Measurements from ENCODE around the gene KCNQ4.

KCNQ4 gene

DNA sequence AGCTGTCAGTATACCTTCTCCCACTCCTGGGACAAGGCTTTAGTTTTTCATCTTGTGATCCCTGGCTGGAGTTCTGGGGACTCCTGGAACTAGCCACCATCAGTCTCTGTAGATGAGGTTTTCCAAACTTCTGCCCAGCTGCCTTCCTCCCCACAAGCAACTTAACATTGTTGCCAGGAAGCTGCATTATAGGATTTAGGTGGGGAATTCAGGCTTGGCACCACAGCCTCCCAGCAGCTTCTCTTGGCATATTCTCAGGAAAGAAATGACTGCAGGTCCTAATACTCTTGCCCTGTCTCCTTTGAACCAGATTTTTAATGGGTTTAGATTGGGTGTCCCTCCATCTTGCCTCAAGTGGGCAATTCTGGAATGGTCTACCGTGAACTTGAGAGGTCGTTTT is 18.6 kb upstream of the KCNQ4 start:
- Histone ChIP-seq H3K4me1 (ENCODE audit: insufficient read depth, insufficient read length) (peaks cover 3% of the 10 kb centered on the region), H3K9ac (ENCODE audit: insufficient read length, low read depth) (no peak overlapping the region), H3K4me3 (ENCODE audit: insufficient read length, low read depth) (no peak overlapping the region), H3K27me3 (ENCODE audit: insufficient read depth, insufficient read length) (no peaks in the 10 kb centered on the region), H3K9me3 (ENCODE audit: insufficient read depth, low read length) (no peaks in the 10 kb centered on the region), H3K36me3 (ENCODE audit: insufficient read depth, insufficient read length, low read length) (peaks cover 86% of the 10 kb centered on the region)
- no peak for DNase-seq (ENCODE audit: low read depth, low spot score)
- TF ChIP-seq ZNF274 (IDR thresholded peaks at IDR 0.05; ENCODE audit: low read depth, low read length) (no peak), YY1 (IDR thresholded peaks at IDR 0.05; ENCODE audit: insufficient read depth, insufficient read length) (no peak), SUZ12 (IDR thresholded peaks at IDR 0.05; ENCODE audit: extremely low read depth, insufficient read depth, insufficient read length) (no peak)

DNA sequence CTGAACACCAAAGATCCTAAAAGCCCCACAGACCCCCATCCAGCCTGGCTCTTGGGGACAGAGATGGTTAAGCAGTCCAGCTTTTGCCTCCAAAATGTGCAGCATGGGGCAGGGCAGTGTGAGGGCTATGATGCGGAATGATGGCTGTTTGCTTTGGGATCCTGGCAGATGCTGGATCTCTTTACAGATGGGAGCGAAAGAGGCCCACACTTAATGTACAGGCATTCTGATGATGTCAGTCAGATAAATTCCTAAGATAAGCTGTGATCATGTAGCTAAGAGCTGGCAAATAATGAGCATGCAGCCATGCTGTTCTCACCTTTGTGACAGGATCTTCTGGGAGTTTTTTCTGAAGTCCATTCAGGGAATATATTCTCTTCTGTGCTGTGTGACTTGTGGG is 17.6 kb upstream of the KCNQ4 start:
- Histone ChIP-seq H3K36me3 (ENCODE audit: insufficient read depth, insufficient read length, low read length) (peaks cover 89% of the 10 kb centered on the region), H3K4me1 (ENCODE audit: insufficient read depth, insufficient read length) (peaks cover 7% of the 10 kb centered on the region), H3K4me3 (ENCODE audit: insufficient read length, low read depth) (no peak overlapping the region), H3K9me3 (ENCODE audit: insufficient read depth, low read length) (no peaks in the 10 kb centered on the region), H3K27me3 (ENCODE audit: insufficient read depth, insufficient read length) (no peaks in the 10 kb centered on the region), H3K9ac (ENCODE audit: insufficient read length, low read depth) (no peak overlapping the region)
- TF ChIP-seq SUZ12 (IDR thresholded peaks at IDR 0.05; ENCODE audit: extremely low read depth, insufficient read depth, insufficient read length), result no peak
- TF ChIP-seq YY1 (IDR thresholded peaks at IDR 0.05; ENCODE audit: insufficient read depth, insufficient read length), result no peak
- no peak for TF ChIP-seq ZNF274 (IDR thresholded peaks at IDR 0.05; ENCODE audit: low read depth, low read length)
- no peak for DNase-seq (ENCODE audit: low read depth, low spot score)

DNA sequence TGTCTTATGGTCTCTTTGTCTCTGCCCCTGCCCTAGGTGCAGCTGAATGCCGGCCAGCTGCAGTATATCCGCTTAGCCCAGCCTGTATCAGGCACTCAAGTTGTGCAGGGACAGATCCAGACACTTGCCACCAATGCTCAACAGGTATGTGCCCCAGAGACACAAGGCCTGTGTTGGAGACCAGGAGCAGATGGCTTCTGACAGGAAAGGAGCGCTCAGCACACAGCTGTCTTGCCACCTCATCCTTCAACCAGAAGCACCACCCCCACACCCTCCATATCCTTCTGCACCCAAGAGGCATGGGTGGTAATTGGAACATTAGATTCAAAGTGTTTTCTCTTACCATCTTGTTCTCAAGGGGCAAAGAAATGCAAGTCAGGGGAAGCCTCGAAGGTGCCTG is 17.0 kb upstream of the KCNQ4 start:
- Histone ChIP-seq H3K4me1 (ENCODE audit: insufficient read depth, insufficient read length) (peaks cover 7% of the 10 kb centered on the region), H3K9ac (ENCODE audit: insufficient read length, low read depth) (no peak overlapping the region), H3K27me3 (ENCODE audit: insufficient read depth, insufficient read length) (no peaks in the 10 kb centered on the region), H3K9me3 (ENCODE audit: insufficient read depth, low read length) (no peaks in the 10 kb centered on the region), H3K36me3 (ENCODE audit: insufficient read depth, insufficient read length, low read length) (peaks cover 89% of the 10 kb centered on the region), H3K4me3 (ENCODE audit: insufficient read length, low read depth) (no peak overlapping the region)
- no peak for DNase-seq (ENCODE audit: low read depth, low spot score)
- no peak for TF ChIP-seq SUZ12 (IDR thresholded peaks at IDR 0.05; ENCODE audit: extremely low read depth, insufficient read depth, insufficient read length)
- TF ChIP-seq ZNF274 (IDR thresholded peaks at IDR 0.05; ENCODE audit: low read depth, low read length), result no peak
- TF ChIP-seq YY1 (IDR thresholded peaks at IDR 0.05; ENCODE audit: insufficient read depth, insufficient read length), result no peak

DNA sequence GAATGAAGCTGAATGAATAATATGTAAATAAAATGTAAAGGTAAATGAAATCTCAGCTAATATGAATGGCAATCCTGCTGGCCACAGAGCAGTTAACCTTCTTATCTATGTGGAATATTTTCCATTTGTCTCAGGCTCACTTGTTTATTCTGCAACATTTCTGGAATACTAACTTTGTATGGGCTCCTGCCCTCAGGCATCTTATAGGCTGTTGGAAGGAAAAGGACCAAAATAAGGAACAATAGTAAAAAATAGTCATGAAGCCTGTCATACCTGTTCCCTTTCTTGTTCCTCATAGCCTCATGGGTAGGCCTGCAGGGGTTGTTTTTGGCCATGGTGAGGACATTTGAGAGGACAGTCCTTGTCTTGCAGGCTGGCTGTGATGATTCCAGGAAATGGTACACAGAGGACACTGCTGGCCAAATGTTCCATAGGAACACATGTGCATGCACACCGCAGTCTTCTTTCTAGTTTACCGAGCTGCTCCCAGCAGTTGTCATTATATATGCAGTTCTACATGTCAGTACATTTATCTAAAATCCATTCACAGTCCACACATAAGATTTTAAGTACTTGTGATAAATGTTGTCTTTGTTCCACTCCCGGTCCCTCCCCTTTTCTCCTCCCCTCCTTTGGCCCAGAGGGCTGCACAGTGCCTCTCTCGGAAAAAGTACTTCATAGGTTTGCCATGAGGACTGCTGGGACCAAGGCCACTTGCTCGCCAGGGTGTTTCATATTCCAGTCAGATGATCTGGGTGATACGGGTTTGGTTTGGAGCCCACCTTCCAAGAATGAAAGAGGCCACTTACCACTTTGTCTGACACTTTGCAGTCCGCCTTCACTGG is 15.2 kb upstream of the KCNQ4 start:
- Histone ChIP-seq H3K27me3 (ENCODE audit: insufficient read depth, insufficient read length) (no peaks in the 10 kb centered on the region), H3K4me1 (ENCODE audit: insufficient read depth, insufficient read length) (peaks cover 7% of the 10 kb centered on the region), H3K9me3 (ENCODE audit: insufficient read depth, low read length) (no peaks in the 10 kb centered on the region), H3K9ac (ENCODE audit: insufficient read length, low read depth) (no peak overlapping the region), H3K4me3 (ENCODE audit: insufficient read length, low read depth) (no peak overlapping the region), H3K36me3 (ENCODE audit: insufficient read depth, insufficient read length, low read length) (peaks cover 85% of the 10 kb centered on the region)
- TF ChIP-seq SUZ12 (IDR thresholded peaks at IDR 0.05; ENCODE audit: extremely low read depth, insufficient read depth, insufficient read length), result no peak
- no peak for TF ChIP-seq ZNF274 (IDR thresholded peaks at IDR 0.05; ENCODE audit: low read depth, low read length)
- TF ChIP-seq YY1 (IDR thresholded peaks at IDR 0.05; ENCODE audit: insufficient read depth, insufficient read length), result no peak
- no peak for DNase-seq (ENCODE audit: low read depth, low spot score)

DNA sequence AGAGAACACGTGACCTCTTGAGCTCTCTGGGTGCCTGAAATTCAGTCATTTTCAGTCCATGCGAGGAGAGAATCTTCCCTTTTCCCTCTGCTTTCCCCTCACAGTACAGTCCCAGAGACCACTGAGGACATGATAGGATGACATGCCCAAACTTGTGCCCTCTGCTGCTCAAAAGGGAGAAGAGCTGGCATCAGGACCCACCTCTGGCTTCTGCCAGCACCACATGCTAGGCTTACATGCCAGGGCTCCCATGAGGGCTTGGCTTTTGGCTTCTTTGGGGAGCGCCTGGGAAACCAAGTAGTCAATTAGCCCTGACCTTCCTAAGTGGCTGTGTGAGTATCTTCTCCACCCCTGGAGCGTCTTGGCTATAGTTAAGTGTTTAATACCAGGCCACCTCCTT is 13.8 kb upstream of the KCNQ4 start:
- no peak overlapping the region for H3K9ac ChIP-seq (ENCODE audit: insufficient read length, low read depth)
- H3K36me3 ChIP-seq (ENCODE audit: insufficient read depth, insufficient read length, low read length), result peaks cover 71% of the 10 kb centered on the region
- no peaks in the 10 kb centered on the region for H3K9me3 ChIP-seq (ENCODE audit: insufficient read depth, low read length)
- H3K4me1 ChIP-seq (ENCODE audit: insufficient read depth, insufficient read length), result peaks cover 7% of the 10 kb centered on the region
- no peak for TF ChIP-seq ZNF274 (IDR thresholded peaks at IDR 0.05; ENCODE audit: low read depth, low read length)
- TF ChIP-seq SUZ12 (IDR thresholded peaks at IDR 0.05; ENCODE audit: extremely low read depth, insufficient read depth, insufficient read length), result no peak
- no peak for TF ChIP-seq YY1 (IDR thresholded peaks at IDR 0.05; ENCODE audit: insufficient read depth, insufficient read length)
- DNase-seq (ENCODE audit: low read depth, low spot score), result no peak
- H3K27me3 ChIP-seq (ENCODE audit: insufficient read depth, insufficient read length), result no peaks in the 10 kb centered on the region
- H3K4me3 ChIP-seq (ENCODE audit: insufficient read length, low read depth), result no peak overlapping the region

DNA sequence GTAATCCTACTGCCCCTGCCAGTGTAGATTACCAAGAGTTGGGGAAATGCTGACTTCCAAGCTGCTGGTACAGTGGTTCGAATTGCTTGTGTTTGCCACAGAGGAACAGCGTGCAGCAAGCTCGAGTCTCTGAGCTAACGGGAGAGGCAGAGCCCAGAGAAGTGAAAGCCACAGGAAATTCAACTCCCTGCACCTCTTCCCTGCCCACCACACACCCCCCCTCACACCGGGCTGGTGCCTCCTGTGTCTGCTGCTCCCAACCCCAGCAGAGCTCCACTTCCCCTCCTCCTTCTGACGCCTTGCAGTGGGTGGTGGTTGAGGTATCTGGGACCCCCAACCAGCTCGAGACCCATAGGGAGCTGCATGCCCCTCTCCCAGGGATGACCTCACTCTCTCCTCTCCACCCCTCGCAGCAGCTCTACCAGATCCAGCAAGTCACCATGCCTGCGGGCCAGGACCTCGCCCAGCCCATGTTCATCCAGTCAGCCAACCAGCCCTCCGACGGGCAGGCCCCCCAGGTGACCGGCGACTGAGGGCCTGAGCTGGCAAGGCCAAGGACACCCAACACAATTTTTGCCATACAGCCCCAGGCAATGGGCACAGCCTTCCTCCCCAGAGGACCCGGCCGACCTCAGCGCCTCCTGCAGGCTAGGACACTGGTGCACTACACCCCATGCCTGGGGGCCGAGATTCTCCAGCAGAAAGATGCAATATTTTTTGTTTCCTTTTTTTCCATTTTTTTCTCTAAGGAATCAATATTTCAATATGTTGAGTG is 13.1 kb upstream of the KCNQ4 start:
- Histone ChIP-seq H3K36me3 (ENCODE audit: insufficient read depth, insufficient read length, low read length) (peaks cover 66% of the 10 kb centered on the region), H3K27me3 (ENCODE audit: insufficient read depth, insufficient read length) (no peaks in the 10 kb centered on the region), H3K4me1 (ENCODE audit: insufficient read depth, insufficient read length) (peaks cover 7% of the 10 kb centered on the region), H3K4me3 (ENCODE audit: insufficient read length, low read depth) (no peak overlapping the region), H3K9ac (ENCODE audit: insufficient read length, low read depth) (no peak overlapping the region), H3K9me3 (ENCODE audit: insufficient read depth, low read length) (no peaks in the 10 kb centered on the region)
- no peak for TF ChIP-seq YY1 (IDR thresholded peaks at IDR 0.05; ENCODE audit: insufficient read depth, insufficient read length)
- no peak for TF ChIP-seq SUZ12 (IDR thresholded peaks at IDR 0.05; ENCODE audit: extremely low read depth, insufficient read depth, insufficient read length)
- TF ChIP-seq ZNF274 (IDR thresholded peaks at IDR 0.05; ENCODE audit: low read depth, low read length), result no peak
- no peak for DNase-seq (ENCODE audit: low read depth, low spot score)

All from NT2/D1 (cell line).